Panc1 (cell line): ENCODE results near the gene ELFN2. TPM values are rescaled to one million over a fixed set of nuclear protein-coding genes. Genes with fewer than 3 reads are reported as not detected.

Experiments used
- ATAC-seq: fragments of 200-7000 bp; cut with Tn5 transposase; 2 replicates; pipeline ENCODE4 v1.9.1; 2020; ENCODE audit warnings: mild to moderate bottlenecking, moderate library complexity
- BruUV-seq: library from RNA; stranded (reverse); fragments of 400-500 nt; replicated peaks from 2 replicates; lab custom pipeline; 2021; lab: Mats Ljungman, UMichigan
- CTCF ChIA-PET: fragments of 300-600 bp; sonication (Branson Sonifier 250); formaldehyde crosslinking; loops from one replicate; lab custom pipeline; 2022; ENCODE audit warnings: antibody characterized with exemption; lab: Charles Lee
- POLR2A ChIA-PET: fragments of 300-600 bp; sonication (Branson Sonifier 250); formaldehyde crosslinking; loops from one replicate; lab custom pipeline; 2022; ENCODE audit warnings: antibody characterized with exemption; lab: Charles Lee
- DNase-seq: peaks from one replicate; pipeline ENCODE4 v3.0.0-alpha.2; 2010; ENCODE audit warnings: low read depth, low spot score
- H3K27ac ChIP-seq: 2 replicates; pipeline ENCODE4 v1.5.1; 2011; ENCODE audit warnings: mild to moderate bottlenecking, low read length, inconsistent platforms
- H3K27me3 ChIP-seq: fragments of 200-500 bp; sonication (Bioruptor generic); 2 replicates; pipeline ENCODE4 v1.6.0; 2014; ENCODE audit warnings: low read length, inconsistent platforms; ENCODE audit not compliant: control insufficient read depth, insufficient read depth
- H3K36me3 ChIP-seq: fragments of 200-500 bp; sonication (Bioruptor generic); 2 replicates; pipeline ENCODE4 v1.5.1; 2014; ENCODE audit warnings: inconsistent platforms, mild to moderate bottlenecking, low read length, moderate library complexity; ENCODE audit not compliant: control insufficient read depth, insufficient read depth
- H3K4me1 ChIP-seq: 2 replicates; pipeline ENCODE4 v1.5.1; 2011; ENCODE audit warnings: inconsistent platforms, mild to moderate bottlenecking, low read length, moderate library complexity; ENCODE audit not compliant: control insufficient read depth, insufficient read depth
- H3K4me3 ChIP-seq, 2 experiments: 2 replicates each; pipeline ENCODE4 v1.5.1; 2011 to 2012; ENCODE audit warnings: low read depth in 2 of 2, low read length in 2 of 2, mild to moderate bottlenecking in 2 of 2, inconsistent platforms in 1 of 2, moderate library complexity in 1 of 2
- H3K9me3 ChIP-seq: fragments of 200-500 bp; sonication (Bioruptor generic); 2 replicates; pipeline ENCODE4 v1.5.1; 2014; ENCODE audit warnings: low read depth, mild to moderate bottlenecking, inconsistent platforms, low read length, moderate library complexity; ENCODE audit not compliant: control insufficient read depth, insufficient read depth
- CTCF ChIP-seq: fragments of 450-650 bp; IDR thresholded peaks from 2 replicates; pipeline ENCODE4 v1.5.1; 2017; ENCODE audit warnings: mild to moderate bottlenecking
- POLR2AphosphoS5 ChIP-seq: IDR thresholded peaks from 2 replicates; pipeline ENCODE4 v1.6.1; 2012; ENCODE audit warnings: mild to moderate bottlenecking, low read depth, low read length, moderate library complexity
- REST ChIP-seq, 2 experiments: IDR thresholded peaks; 2 replicates each; pipeline ENCODE4 v1.6.1; 2011 to 2012; ENCODE audit warnings: low read depth in 2 of 2, control low read depth in 1 of 2, low read length in 1 of 2, mild to moderate bottlenecking in 1 of 2, moderate library complexity in 1 of 2; ENCODE audit not compliant: insufficient read depth in 1 of 2
- SIN3A ChIP-seq: IDR thresholded peaks from 2 replicates; pipeline ENCODE4 v1.6.1; 2012; ENCODE audit warnings: low read depth, mild to moderate bottlenecking, low read length, moderate library complexity, borderline replicate concordance; ENCODE audit not compliant: insufficient read depth
- TCF7L2 ChIP-seq: IDR thresholded peaks from 2 replicates; pipeline ENCODE4 v1.6.1; 2011; ENCODE audit warnings: mild to moderate bottlenecking, low read depth, low read length, inconsistent platforms
- in situ Hi-C: cut with HindIII; loops from 2 replicates; pipeline ENCODE4 v1.10.0; 2016; ENCODE audit warnings: low sequenced_read_pairs, low pct_unique_long_range_greater_than_20kb
- intact Hi-C: fragments of 100-400 bp; cut with micrococcal nuclease; formaldehyde crosslinking; loops from one replicate; pipeline ENCODE4 v1.10.0; 2022; ENCODE audit not compliant: unreplicated experiment
- total RNA-seq: library from RNA; stranded (reverse); gene quantifications from one replicate; pipeline ENCODE4 v1.2.1, GENCODE V29; 2021; ENCODE audit not compliant: unreplicated experiment

Gene ELFN2
- total RNA-seq, 1 experiment from 2014 or later: 2.9 TPM

GRCh38 chr22:37354261-37354660 lies 73.0 kb downstream of the ELFN2 start:
- no peak overlapping the region for H3K27ac ChIP-seq
- intact Hi-C loops: no loop called here
- TF ChIP-seq POLR2AphosphoS5 (no peak), REST (IDR thresholded peaks at IDR 0.05; ENCODE audit: insufficient read depth in 1 of 2, low read depth in 2 of 2, low read length in 1 of 2) (no peak), SIN3A (no peak), CTCF (no peak), TCF7L2 (no peak)
- DNase-seq: no peak
- in situ Hi-C loops: no loop called here
- H3K9me3 ChIP-seq: no peaks in the 10 kb centered on the region
- ChIA-PET CTCF (no interaction called here), POLR2A (no interaction called here)
- H3K4me3 ChIP-seq: no peak overlapping the region
- no peaks in the 10 kb centered on the region for H3K4me1 ChIP-seq
- no TSS peak for BruUV-seq
- no peaks in the 10 kb centered on the region for H3K27me3 ChIP-seq
- H3K36me3 ChIP-seq: no peaks in the 10 kb centered on the region
- no peak for ATAC-seq

GRCh38 chr22:37353839-37354238 lies 73.4 kb downstream of the ELFN2 start:
- POLR2A ChIA-PET: no interaction called here
- in situ Hi-C loops: no loop called here
- no peaks in the 10 kb centered on the region for H3K9me3 ChIP-seq
- no peaks in the 10 kb centered on the region for H3K36me3 ChIP-seq
- ATAC-seq (no peak), DNase-seq (no peak)
- TF ChIP-seq CTCF: no peak
- TF ChIP-seq REST (IDR thresholded peaks at IDR 0.05; ENCODE audit: insufficient read depth in 1 of 2, low read depth in 2 of 2, low read length in 1 of 2): no peak
- no peak for TF ChIP-seq TCF7L2
- no peak for TF ChIP-seq POLR2AphosphoS5
- no peak for TF ChIP-seq SIN3A
- no TSS peak for BruUV-seq
- CTCF ChIA-PET: no interaction called here
- no peaks in the 10 kb centered on the region for H3K4me1 ChIP-seq
- intact Hi-C loops: no loop called here
- no peak overlapping the region for H3K27ac ChIP-seq
- H3K27me3 ChIP-seq: no peaks in the 10 kb centered on the region
- no peak overlapping the region for H3K4me3 ChIP-seq
